Medulla oblongata (tissue), 1 donor: ENCODE measurements around the gene PLCB2.

Experiments
- DNase-seq: peaks from one replicate; pipeline ENCODE4 v3.0.0-alpha.2; 2015; ENCODE audit errors: extremely low spot score

PLCB2 gene

GRCh38 chr15:40250771-40251483 lies 56.8 kb downstream of the PLCB2 start:
- DNase-seq, result no peak

DNA sequence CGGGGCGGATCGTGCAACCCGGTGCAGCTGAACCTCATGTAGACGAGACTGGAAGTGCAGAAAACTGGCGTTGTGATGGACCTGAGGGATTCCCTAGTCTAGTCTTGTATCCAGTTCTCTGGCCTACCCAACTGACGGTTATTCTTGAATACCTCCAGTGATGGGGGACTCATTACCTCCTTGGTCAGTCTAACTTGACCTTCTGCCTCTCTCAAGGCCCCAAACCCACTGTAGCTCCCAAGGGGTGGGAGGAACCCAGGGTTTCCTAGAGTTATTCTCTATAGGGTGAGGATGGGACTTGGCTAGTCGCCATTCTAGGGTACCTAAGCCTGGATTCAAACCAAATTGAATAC lies 57.5 kb downstream of the PLCB2 start:
- DNase-seq, result no peak

DNA sequence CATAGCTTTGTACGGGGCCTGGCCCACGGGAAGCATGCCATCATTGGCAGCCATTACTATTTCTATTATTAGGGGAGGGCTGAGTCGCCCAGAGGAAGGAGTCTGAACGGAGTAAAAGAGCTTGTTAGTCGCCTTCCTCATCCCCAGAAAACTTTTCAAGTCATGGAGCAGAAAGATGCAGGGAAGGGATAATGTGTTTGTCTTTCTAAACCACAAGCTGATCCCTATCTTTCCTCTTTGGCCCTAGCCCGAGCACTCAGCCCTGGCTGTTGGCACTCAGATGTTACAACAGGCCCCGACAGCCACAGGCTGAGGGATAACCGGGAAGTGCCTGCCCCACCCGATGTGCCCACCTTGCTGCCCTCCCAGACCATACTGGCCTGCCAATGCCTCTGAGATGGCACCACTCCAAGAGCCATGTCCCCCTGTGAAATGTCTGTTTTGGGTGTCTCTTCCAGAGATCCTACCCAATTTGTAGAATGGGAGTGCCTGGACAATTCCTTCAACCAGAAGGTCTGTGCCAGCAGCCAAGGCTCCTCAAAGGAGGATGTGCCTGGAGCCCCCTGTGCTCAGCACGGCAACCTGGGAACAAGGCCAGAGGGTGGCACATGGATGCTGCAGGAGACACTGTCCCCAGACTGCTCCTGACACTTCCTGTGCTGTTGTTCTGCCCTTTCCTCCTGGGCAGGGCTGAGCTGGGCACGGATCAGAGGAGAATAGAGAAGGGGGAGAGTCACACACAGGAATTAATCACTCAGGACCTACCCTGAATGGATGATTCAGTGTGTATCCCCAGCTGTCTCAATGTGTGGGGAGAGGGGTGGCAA lies 58.0 kb downstream of the PLCB2 start:
- no peak for DNase-seq

DNA sequence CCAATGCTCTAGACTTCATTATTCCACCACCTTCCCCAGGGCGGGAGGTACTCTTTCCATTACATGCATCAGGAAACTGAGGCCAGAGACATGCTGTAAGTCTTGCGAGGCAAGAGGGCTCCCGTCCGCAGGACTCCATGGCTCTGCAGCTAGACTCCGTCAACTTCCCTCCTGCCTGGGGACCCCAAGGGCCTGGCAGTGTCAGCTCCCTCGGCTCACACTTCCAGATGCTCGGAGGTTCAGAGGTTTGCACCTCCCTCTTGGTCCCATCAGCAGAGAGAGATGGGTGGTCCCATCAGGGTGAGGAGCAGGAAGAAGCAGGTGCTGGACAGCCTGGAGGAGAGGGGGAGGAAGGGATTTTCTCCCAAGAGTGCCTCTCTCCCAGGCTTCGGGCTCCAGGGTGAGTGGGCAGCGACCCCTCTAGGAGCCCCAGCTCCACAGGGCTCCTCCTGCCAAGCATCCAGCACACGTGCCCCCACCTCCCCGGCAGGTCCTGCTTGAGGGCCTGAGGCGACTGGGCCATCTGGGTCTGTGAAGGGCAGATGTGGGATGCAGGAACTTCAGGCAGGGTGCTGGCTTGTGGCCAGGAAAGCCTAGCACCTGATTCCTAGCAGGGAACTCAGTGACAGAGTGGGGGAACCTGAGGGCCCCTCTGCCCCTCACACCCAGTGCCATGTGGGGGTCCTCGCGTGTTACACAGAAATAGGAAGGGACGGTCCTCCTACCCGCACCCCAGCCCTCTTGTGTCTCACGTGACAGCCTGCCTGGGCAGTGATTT lies 59.5 kb downstream of the PLCB2 start:
- no peak for DNase-seq

GRCh38 chr15:40247406-40247971 lies 60.2 kb downstream of the PLCB2 start:
- DNase-seq, result no peak

DNA sequence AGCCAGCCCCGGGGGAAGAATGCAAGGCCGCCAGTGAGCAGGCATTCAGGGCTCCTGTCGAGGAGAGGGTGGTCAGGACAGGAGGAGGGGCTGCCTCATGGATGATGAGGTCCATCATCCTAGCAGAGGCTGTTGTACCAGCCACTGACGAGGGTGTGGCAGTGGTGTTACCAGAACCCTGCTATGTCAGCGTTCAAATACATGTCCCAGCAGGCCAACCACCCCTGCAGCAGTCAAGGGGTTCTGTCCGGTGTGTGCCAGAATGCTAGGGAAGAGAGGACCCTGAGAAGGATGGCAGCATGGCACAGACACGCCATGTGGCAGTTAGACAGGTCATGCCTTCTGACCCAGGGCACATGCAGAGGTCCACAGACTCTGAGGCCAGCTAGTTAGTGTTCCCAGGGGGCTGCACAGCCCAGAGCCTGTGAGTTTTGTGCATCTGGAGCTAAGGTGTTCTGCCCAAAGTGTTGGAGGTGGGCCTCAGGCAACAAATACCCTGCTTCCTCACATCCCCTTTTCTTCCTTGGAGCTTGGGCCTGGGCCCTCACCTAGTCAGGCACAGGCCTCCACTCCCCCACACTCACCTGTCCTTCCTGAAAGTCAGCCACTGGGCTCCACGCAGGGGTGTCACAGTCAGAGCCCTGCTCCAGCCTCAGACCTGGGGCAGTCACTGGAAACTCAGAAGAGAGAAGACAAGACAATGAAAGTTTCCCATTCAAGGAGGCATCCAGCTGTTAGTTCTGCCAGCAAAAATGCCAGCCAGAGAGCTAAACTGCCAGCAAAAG lies 61.0 kb downstream of the PLCB2 start:
- no peak for DNase-seq

DNA sequence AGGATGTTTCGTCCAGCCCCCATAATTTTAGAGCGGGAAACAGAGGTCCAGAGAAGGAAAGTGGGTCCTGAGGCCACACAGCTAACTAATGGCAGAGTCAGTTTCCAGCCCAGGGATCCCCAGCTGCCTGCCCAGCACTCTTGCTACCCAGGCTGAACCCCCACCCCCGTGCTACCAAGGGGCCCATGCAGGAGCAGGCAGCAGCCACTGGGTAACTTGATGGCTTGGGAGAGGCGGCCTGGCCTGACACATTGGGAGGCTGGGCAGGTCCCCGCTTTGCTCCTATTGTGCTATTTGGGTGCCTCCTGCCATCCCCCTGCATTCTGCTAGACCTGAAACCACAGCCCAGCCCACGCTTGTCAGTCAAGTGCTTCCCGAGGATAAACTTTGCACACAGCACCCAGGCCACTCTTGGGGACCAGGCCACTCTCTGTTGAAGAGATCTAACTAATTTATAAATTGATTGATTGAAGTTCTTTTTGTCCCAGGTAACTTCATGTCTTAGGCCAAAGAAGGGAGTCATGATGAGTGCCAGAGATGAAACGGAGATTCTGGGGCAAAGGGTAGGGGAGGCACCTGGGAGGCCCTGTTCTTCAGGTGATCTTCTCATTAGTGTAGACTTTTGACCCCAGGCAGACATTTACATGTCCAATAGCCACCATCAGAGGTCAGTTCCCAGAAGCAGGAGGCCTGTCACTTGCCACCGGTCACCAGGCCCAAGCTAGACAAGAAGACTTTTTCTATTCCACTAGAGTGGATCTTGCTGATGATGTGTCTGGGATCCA lies 61.9 kb downstream of the PLCB2 start:
- no peak for DNase-seq

DNA sequence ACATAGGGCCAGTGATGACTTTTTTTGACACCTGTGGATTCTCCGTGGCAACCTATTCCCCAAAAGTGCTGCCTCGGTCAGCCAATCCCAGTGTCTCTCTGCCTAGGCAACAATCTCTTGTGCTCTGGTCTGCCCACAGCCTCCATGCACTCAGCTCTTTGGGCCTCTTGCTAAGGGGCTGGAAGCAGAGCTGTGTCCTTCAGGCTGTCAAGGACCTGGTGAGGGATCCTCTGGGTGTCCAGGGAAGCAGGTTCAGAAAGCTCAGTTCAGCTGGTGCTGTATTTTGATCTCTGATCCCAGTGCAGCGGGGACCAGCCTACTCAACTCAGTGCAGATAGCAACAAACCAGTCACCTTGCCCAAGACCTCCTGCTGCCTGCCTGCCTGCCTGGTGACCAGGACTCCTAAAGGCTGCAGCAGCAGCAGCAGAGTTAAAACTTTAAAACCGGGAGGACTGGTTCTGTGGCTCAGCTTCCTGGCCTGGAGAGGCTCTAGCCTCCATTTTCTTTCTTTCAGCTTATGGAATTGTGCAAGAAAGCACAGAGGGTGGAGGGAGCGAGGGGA lies 62.7 kb downstream of the PLCB2 start:
- DNase-seq, result no peak

DNA sequence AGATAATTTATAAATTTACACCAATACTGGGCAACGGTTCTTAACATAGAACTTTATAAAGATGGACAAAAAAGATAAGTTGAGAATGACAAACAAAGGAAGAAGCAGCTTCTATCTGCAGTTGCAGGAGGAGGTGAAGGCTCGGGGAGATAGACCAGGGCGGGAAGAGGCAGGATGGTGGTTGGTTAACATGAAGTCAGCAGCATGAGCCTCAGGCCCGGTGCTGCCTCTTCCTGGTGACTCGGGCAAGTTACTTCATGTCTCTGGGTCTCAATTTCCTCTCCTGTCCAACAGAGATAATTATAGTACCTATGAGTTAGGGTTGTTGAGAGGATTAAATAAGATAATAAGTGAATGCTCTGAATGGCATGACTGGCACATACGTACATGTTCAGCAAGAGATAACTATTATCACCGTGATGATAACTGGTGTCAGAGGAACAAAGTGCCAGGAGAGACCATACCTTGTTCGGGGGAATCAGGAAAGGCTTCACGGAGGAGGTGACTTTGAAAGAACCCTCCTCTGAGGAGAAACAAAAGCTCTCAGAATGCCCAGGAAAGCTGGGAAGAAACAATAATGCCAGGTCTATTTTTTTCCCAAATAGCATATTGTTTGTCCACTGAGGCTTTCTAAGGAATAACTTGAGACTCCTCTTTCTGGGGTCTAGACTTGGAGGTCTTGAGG lies 64.5 kb downstream of the PLCB2 start:
- DNase-seq, result no peak

DNA sequence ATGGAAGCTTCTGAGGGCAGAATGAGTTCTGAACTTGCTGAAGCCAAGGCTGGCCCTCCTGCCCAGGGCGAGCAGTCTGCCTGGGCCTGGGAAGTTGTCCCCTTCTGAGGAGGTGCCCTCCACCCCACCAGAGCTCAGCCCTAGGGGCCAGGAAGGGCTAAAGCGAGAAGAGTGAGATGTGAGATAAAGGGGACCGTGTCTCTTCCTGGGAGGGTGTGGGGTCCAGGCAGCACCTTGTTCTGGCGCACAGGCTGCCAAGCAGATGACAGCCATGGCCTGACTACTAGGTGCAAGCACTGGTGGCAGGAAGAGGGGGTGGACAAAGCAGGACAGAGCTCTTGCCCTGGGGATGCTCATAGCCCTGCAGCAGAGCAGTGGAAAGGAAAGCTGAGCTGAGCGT lies 65.1 kb downstream of the PLCB2 start:
- DNase-seq, result no peak

GRCh38 chr15:40242213-40242599 lies 65.5 kb downstream of the PLCB2 start:
- DNase-seq, result no peak

- DNase-seq, result no peak
Observed at GRCh38 chr15:40241269-40242212, 66.2 kb downstream of the PLCB2 start.

DNA sequence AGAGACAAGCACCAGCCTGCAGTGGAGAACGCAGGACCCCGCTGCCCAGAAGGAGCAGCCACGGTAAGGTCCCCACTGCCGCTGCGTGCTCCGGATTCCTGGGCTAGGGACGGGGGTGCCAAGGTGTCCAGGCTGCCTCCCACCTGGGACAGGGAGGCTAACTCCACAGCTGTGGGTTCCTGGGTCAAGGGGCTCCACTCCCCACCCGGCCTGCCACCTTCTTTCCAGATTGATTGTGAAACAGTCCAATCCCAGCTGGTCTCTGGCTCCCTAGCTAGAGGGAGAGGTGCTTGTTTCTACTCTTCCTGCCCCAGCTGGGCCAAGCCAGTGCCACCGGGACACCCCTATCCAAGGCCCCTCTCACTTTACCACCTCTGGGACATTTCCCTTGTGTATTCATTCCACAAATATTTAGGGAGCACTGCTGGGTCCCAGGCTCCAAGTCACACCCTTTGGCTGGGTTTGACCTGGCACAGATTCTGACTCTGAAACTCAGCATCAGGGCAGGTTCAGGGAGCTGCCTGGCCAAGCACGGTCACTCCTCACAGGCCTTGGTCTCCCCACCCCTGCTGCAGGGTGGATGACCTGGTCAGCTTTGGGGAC lies 67.0 kb downstream of the PLCB2 start:
- DNase-seq, result no peak

DNA sequence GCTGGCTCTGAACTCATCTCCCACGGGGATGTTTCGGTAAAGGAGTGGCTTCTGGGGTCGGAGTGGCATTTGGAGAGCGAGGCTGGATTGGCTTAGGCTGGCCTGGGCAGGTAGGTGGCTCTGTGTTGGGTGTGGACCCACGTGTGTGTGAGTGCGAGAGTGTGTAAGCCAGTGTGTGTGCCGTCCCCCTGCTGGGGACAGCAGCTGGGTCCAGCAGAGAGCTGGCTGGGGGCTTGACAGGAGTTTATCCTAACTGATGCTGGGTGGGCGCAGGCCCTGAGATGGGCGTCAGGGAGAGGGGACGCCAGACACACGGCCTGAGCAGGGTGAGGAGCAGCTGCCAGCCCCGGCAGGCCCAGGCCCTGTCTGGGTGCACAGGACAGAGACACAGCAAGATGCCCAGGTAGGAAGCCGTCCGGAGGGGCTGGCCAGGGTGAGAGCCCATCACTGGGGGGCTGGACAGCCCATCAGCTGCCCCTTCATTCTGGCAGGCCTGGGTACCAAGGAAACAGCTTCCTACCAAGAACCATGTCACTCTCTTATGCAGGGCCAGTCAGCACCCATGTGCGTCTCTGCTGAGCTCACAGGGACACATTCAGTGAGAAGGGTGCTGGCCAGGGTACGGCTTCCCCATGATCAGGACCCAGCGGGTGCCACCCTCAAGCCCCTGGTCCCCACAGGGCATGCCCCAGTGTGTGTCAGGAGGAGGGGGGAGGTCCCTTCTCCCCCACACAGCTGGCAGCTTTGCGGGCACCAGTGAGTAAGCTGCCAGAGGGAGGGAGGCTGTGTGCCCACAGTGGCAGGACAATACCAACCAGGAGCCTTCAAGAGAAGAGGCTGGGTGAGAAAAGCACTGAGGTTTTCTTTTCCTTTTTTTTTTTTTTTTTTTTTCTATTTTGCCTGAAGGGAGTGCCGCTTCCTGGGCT lies 67.8 kb downstream of the PLCB2 start:
- DNase-seq, result no peak

DNA sequence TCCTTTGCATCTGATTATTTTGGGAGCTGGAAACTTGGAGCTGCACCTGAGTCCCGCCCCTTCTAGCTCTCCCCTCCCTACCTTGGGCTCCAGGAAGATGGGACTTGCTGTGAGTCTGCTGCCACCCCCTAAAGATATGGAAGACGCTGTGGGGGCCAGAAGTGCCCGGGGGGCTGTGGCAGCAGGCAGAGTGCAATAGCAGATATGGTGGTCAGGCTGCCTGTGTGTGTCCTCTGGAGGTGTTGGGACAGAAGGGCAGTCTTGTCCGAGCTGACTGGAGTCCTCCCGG lies 68.4 kb downstream of the PLCB2 start:
- DNase-seq, result no peak

DNA sequence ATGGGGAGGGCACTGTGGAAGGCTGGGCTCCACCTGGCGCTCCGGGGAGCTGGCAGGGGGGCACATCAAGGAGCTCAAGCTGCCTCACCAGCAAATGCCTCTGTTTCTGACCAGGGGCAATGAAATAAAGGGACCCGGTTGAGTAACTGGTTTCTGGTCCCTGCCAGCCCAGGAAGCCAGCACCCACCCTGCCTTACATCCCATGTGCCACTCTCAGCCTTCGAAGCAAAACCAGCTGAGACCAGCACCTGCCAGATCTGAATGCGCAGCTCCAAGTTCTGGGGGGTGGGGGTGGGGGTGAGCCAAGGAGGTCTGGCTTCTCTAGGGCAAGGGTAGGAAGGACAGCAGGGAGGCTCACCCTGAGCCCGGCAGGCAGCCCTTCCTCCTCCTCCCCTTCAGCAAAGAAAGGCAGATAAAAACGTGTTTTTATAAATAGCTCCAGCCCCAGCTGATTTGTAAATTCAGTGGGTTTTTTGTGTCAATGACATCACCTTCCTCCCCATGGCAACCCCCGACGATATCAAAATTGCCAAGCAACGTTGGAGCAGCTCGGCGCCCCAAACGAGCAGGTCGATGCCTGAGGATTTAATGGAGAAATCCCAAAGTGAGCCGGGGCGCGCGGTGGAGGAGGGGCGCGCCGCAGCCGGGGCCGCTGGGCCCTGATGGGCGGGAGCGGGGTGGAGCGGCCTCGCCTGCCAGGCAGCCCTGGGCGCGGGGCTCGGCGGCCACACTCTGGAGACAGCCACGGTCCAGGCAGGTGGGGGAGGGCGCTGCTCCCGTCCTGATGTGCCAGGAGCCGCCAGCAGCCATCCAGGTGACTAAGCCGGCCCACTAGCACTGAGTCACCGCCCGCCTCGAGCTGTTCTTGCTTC lies 69.0 kb downstream of the PLCB2 start, which contains the start of gene PAK6:
Gene PAK6, plus strand, starts transcription at position 532 of the 872 bp plus-strand sequence. CDS start 25,723 bp downstream, outside the sequence.
- DNase-seq, result no peak
